ENCODE data around the gene DAAM1.

DNA sequence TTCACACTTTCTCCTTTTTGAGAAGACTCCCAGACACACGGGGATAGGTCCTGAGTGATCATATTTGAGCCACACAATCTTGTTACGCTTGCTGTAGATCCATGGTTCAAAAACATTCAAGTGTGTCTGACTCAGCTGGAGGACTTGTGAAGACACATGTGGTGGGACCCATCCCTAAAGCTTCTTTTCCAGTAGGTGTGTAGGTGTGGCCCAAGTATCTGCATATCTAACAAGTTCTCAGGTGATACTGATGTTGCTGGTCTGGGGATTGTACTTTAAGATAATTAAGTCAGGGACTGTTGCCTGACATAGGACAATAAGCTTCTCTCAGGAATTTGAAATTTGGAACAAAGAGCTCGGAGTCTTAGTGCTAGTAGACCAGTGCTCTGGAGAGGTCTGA lies 4.1 kb upstream of the DAAM1 start:
- TF ChIP-seq, protein P1, sequence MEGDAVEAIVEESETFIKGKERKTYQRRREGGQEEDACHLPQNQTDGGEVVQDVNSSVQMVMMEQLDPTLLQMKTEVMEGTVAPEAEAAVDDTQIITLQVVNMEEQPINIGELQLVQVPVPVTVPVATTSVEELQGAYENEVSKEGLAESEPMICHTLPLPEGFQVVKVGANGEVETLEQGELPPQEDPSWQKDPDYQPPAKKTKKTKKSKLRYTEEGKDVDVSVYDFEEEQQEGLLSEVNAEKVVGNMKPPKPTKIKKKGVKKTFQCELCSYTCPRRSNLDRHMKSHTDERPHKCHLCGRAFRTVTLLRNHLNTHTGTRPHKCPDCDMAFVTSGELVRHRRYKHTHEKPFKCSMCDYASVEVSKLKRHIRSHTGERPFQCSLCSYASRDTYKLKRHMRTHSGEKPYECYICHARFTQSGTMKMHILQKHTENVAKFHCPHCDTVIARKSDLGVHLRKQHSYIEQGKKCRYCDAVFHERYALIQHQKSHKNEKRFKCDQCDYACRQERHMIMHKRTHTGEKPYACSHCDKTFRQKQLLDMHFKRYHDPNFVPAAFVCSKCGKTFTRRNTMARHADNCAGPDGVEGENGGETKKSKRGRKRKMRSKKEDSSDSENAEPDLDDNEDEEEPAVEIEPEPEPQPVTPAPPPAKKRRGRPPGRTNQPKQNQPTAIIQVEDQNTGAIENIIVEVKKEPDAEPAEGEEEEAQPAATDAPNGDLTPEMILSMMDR (conservative IDR thresholded peaks at IDR 0.05; ENCODE audit: low read length), result no peak
- no peak for TF ChIP-seq EZH2phosphoT487 (IDR thresholded peaks at IDR 0.05; ENCODE audit: borderline replicate concordance, low read depth, low read length)

Data from OCI-LY7 (cell line).